Ovary (tissue), 3 donors: Measurements from ENCODE around the gene DDR1.

Source experiments
- CTCF ChIP-seq, 3 donors: fragments of 450-650 bp in 2 of 3; fragments of 200-600 bp in 1 of 3; IDR thresholded peaks; one replicate each; pipeline versions ENCODE4 v1.5.1 to v1.8.0; 2016 to 2022; ENCODE audit warnings: antibody characterized with exemption in 3 of 3, mild to moderate bottlenecking in 1 of 3
- EP300 ChIP-seq: sonication (generic); formaldehyde crosslinking; IDR thresholded peaks from one replicate; pipeline ENCODE4 v1.6.1; 2017; ENCODE audit warnings: antibody characterized with exemption
- POLR2A ChIP-seq: fragments of 450-650 bp; IDR thresholded peaks from one replicate; pipeline ENCODE4 v1.6.1; 2017; ENCODE audit warnings: antibody characterized with exemption, mild to moderate bottlenecking, moderate library complexity
- donor health status: DM: no; HTN: no; CAD: no.

GRCh38 chr6:30862156-30862875 lies 22.0 kb upstream of the DDR1 start:
- no peak for TF ChIP-seq POLR2A
- TF ChIP-seq CTCF (IDR thresholded peaks at IDR 0.05), result no peak
- TF ChIP-seq EP300, result no peak
